NB4 (cell line): Measurements from ENCODE around the gene TOB1.

Experiments
- CTCF ChIP-seq: IDR thresholded peaks from one replicate; pipeline ENCODE4 v1.5.1; 2012; ENCODE audit warnings: low read depth, low read length
- POLR2A ChIP-seq: IDR thresholded peaks from 2 replicates; pipeline ENCODE4 v1.6.1; 2011; ENCODE audit warnings: mild to moderate bottlenecking; ENCODE audit not compliant: insufficient read length; ENCODE audit errors: extremely low read depth

DNA sequence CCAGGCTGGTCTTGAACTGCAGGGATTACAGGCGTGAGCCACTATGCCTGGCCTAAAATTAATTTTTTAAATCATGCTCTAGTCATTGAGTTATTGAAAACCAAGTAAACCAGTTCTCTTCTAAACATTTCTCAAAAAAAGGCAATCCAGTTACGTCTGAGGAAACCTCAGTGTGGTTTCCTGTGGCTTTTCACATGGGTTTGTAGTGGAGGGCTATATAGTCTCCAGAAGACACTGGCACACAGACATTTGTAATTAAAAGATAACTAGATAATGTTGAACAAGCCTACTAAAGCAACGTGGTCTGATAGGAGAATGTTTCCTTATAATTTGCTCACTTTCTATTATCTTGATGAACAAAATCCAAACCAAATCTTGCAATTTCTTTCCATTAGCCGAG is 5.2 kb upstream of the TOB1 start:
- TF ChIP-seq CTCF (no peak), POLR2A (no peak)
